GM23338 (cell line): ENCODE results near the gene DRC1. TPM values are rescaled to one million over a fixed set of nuclear protein-coding genes. Genes with fewer than 3 reads are reported as not detected.

Experiments used
- ATAC-seq: fragments of 200-7000 bp; cut with Tn5 transposase; 3 replicates; pipeline ENCODE4 v1.9.1; 2020
- DNase-seq: peaks from one replicate; pipeline ENCODE4 v3.0.0-alpha.2; 2015; ENCODE audit warnings: low spot score
- H2AFZ ChIP-seq: fragments of 200-600 bp; sonication (generic); 2 replicates; pipeline ENCODE4 v1.8.0; 2016; ENCODE audit warnings: antibody characterized with exemption, mild to moderate bottlenecking, moderate library complexity
- H3F3A ChIP-seq: fragments of 200-600 bp; sonication (generic); replicated peaks from 2 replicates; pipeline ENCODE4 v1.8.0; 2017; ENCODE audit warnings: antibody characterized with exemption, mixed run types, low read depth
- H3K27ac ChIP-seq: fragments of 200-600 bp; sonication (generic); 2 replicates; pipeline ENCODE4 v1.6.1; 2016; ENCODE audit warnings: low read depth
- H3K27me3 ChIP-seq: fragments of 200-600 bp; sonication (generic); 2 replicates; pipeline ENCODE4 v1.8.0; 2016; ENCODE audit warnings: mild to moderate bottlenecking, mixed run types, moderate library complexity; ENCODE audit not compliant: insufficient read depth
- H3K36me3 ChIP-seq: fragments of 200-600 bp; sonication (generic); 2 replicates; pipeline ENCODE4 v1.8.0; 2016; ENCODE audit warnings: mild to moderate bottlenecking; ENCODE audit not compliant: insufficient read depth
- H3K4me1 ChIP-seq: fragments of 200-600 bp; sonication (generic); 2 replicates; pipeline ENCODE4 v1.8.0; 2016; ENCODE audit warnings: mild to moderate bottlenecking, moderate library complexity; ENCODE audit not compliant: insufficient read depth
- H3K4me2 ChIP-seq: fragments of 200-600 bp; sonication (generic); 2 replicates; pipeline ENCODE4 v1.7.1; 2017; ENCODE audit warnings: mixed run types
- H3K4me3 ChIP-seq: fragments of 200-600 bp; sonication (generic); 2 replicates; pipeline ENCODE4 v1.6.1; 2016; ENCODE audit warnings: mixed run types
- H3K79me2 ChIP-seq: fragments of 200-600 bp; sonication (generic); replicated peaks from 2 replicates; pipeline ENCODE4 v1.8.0; 2017; ENCODE audit warnings: mild to moderate bottlenecking; ENCODE audit not compliant: insufficient read depth
- H3K9me2 ChIP-seq: fragments of 200-600 bp; sonication (generic); 2 replicates; pipeline ENCODE4 v1.8.0; 2017; ENCODE audit not compliant: insufficient read depth
- H4K20me1 ChIP-seq: fragments of 200-600 bp; sonication (generic); replicated peaks from 2 replicates; pipeline ENCODE4 v1.8.0; 2017; ENCODE audit warnings: mild to moderate bottlenecking; ENCODE audit not compliant: insufficient read depth
- H3K27ac Mint-ChIP-seq: 2 replicates; pipeline ENCODE4 v1.8.0; 2020; ENCODE audit warnings: inconsistent platforms, mild to moderate bottlenecking, moderate library complexity, mixed read lengths
- H3K27me3 Mint-ChIP-seq: 3 replicates; pipeline ENCODE4 v1.8.0; 2022; ENCODE audit warnings: low read depth, mild to moderate bottlenecking, moderate library complexity, mixed read lengths, inconsistent platforms; ENCODE audit not compliant: insufficient read depth, poor library complexity
- H3K36me3 Mint-ChIP-seq: 3 replicates; pipeline ENCODE4 v1.8.0; 2021; ENCODE audit warnings: low read depth, mild to moderate bottlenecking, inconsistent platforms, moderate library complexity, mixed read lengths
- H3K4me1 Mint-ChIP-seq: 3 replicates; pipeline ENCODE4 v1.8.0; 2020; ENCODE audit warnings: mild to moderate bottlenecking, inconsistent platforms, mixed read lengths
- H3K4me3 Mint-ChIP-seq: 3 replicates; pipeline ENCODE4 v1.8.0; 2021; ENCODE audit warnings: moderate library complexity, mild to moderate bottlenecking, inconsistent platforms, mixed read lengths
- H3K9me3 Mint-ChIP-seq: 3 replicates; pipeline ENCODE4 v1.8.0; 2020; ENCODE audit warnings: moderate library complexity, mild to moderate bottlenecking, inconsistent platforms, mixed read lengths
- CREB1 ChIP-seq: fragments of 250-450 bp; sonication (Bioruptor Pico); IDR thresholded peaks from 2 replicates; pipeline ENCODE4 v1.5.0; 2020; ENCODE audit warnings: low read depth, mild to moderate bottlenecking, moderate library complexity
- ETS1 ChIP-seq: IDR thresholded peaks from 2 replicates; pipeline ENCODE4 v1.6.1; 2016; ENCODE audit warnings: antibody characterized with exemption
- EZH2 ChIP-seq: fragments of 200-600 bp; sonication (generic); IDR thresholded peaks from one replicate; pipeline ENCODE4 v1.8.0; 2017; ENCODE audit warnings: antibody characterized with exemption, mild to moderate bottlenecking, low read depth; ENCODE audit not compliant: unreplicated experiment
- EZH2phosphoT487 ChIP-seq: fragments of 200-600 bp; sonication (generic); IDR thresholded peaks from one replicate; pipeline ENCODE4 v1.8.1; 2018; ENCODE audit warnings: antibody characterized with exemption; ENCODE audit not compliant: unreplicated experiment
- JUNB ChIP-seq: IDR thresholded peaks from one replicate; pipeline ENCODE4 v1.6.1; 2016; ENCODE audit warnings: antibody characterized with exemption; ENCODE audit not compliant: unreplicated experiment
- NANOG ChIP-seq: IDR thresholded peaks from 2 replicates; pipeline ENCODE4 v1.6.1; 2016; ENCODE audit warnings: antibody characterized with exemption, borderline replicate concordance
- POLR2AphosphoS5 ChIP-seq: IDR thresholded peaks from 2 replicates; pipeline ENCODE4 v1.6.1; 2016; ENCODE audit warnings: antibody characterized with exemption, low read depth
- STAT1 ChIP-seq: IDR thresholded peaks from one replicate; pipeline ENCODE4 v1.6.1; 2016; ENCODE audit warnings: antibody characterized with exemption; ENCODE audit not compliant: unreplicated experiment
- ZNF114 ChIP-seq: fragments of 250-450 bp; sonication (Bioruptor Pico); IDR thresholded peaks from 2 replicates; pipeline ENCODE4 v1.5.0; 2020; ENCODE audit warnings: mild to moderate bottlenecking, moderate library complexity
- ZNF331 ChIP-seq: fragments of 250-450 bp; sonication (Bioruptor Pico); IDR thresholded peaks from 2 replicates; pipeline ENCODE4 v1.5.0; 2020; ENCODE audit warnings: low read depth, mild to moderate bottlenecking, moderate library complexity
- polyA plus RNA-seq: library from polyadenylated mRNA; unstranded; fragments of >200 nt; fragmentation: Nextera tagmentation; extraction: Ambion mirVana; gene quantifications from 2 replicates; pipeline ENCODE4 v1.2.1, GENCODE V29; 2016
- total RNA-seq: library from RNA; depleted of rRNA; stranded (reverse); fragments of >200 nt; shearing (Covaris generic); gene quantifications from 2 replicates; pipeline ENCODE4 v1.2.3, GENCODE V29; 2014
- TF ChIP-seq, protein P1 (sequence below): IDR thresholded peaks from one replicate; pipeline ENCODE4 v1.6.1; 2018; ENCODE audit warnings: antibody characterized with exemption; ENCODE audit not compliant: unreplicated experiment
- TF ChIP-seq, protein P2 (sequence below): fragments of 250-450 bp; sonication (Bioruptor Pico); IDR thresholded peaks from 2 replicates; pipeline ENCODE4 v1.5.0; 2020; ENCODE audit warnings: mild to moderate bottlenecking, moderate library complexity
- TF ChIP-seq, protein P3 (sequence below), 2 experiments: fragments of 200-600 bp in 1 of 2; sonication (generic) in 1 of 2; conservative IDR thresholded peaks; 2 replicates each; pipeline versions ENCODE4 v1.5.1 to v1.6.1; 2016 to 2017; ENCODE audit warnings: antibody characterized with exemption in 2 of 2, low read depth in 2 of 2, mild to moderate bottlenecking in 2 of 2, moderate library complexity in 1 of 2

DRC1 gene
- total and polyA plus RNA-seq, 2 experiments from 2014 or later: 0.45 TPM; not detected in 1

- TF ChIP-seq, protein P1, sequence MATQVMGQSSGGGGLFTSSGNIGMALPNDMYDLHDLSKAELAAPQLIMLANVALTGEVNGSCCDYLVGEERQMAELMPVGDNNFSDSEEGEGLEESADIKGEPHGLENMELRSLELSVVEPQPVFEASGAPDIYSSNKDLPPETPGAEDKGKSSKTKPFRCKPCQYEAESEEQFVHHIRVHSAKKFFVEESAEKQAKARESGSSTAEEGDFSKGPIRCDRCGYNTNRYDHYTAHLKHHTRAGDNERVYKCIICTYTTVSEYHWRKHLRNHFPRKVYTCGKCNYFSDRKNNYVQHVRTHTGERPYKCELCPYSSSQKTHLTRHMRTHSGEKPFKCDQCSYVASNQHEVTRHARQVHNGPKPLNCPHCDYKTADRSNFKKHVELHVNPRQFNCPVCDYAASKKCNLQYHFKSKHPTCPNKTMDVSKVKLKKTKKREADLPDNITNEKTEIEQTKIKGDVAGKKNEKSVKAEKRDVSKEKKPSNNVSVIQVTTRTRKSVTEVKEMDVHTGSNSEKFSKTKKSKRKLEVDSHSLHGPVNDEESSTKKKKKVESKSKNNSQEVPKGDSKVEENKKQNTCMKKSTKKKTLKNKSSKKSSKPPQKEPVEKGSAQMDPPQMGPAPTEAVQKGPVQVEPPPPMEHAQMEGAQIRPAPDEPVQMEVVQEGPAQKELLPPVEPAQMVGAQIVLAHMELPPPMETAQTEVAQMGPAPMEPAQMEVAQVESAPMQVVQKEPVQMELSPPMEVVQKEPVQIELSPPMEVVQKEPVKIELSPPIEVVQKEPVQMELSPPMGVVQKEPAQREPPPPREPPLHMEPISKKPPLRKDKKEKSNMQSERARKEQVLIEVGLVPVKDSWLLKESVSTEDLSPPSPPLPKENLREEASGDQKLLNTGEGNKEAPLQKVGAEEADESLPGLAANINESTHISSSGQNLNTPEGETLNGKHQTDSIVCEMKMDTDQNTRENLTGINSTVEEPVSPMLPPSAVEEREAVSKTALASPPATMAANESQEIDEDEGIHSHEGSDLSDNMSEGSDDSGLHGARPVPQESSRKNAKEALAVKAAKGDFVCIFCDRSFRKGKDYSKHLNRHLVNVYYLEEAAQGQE: no peak
- no peak for TF ChIP-seq ZNF331
- TF ChIP-seq, protein P2, sequence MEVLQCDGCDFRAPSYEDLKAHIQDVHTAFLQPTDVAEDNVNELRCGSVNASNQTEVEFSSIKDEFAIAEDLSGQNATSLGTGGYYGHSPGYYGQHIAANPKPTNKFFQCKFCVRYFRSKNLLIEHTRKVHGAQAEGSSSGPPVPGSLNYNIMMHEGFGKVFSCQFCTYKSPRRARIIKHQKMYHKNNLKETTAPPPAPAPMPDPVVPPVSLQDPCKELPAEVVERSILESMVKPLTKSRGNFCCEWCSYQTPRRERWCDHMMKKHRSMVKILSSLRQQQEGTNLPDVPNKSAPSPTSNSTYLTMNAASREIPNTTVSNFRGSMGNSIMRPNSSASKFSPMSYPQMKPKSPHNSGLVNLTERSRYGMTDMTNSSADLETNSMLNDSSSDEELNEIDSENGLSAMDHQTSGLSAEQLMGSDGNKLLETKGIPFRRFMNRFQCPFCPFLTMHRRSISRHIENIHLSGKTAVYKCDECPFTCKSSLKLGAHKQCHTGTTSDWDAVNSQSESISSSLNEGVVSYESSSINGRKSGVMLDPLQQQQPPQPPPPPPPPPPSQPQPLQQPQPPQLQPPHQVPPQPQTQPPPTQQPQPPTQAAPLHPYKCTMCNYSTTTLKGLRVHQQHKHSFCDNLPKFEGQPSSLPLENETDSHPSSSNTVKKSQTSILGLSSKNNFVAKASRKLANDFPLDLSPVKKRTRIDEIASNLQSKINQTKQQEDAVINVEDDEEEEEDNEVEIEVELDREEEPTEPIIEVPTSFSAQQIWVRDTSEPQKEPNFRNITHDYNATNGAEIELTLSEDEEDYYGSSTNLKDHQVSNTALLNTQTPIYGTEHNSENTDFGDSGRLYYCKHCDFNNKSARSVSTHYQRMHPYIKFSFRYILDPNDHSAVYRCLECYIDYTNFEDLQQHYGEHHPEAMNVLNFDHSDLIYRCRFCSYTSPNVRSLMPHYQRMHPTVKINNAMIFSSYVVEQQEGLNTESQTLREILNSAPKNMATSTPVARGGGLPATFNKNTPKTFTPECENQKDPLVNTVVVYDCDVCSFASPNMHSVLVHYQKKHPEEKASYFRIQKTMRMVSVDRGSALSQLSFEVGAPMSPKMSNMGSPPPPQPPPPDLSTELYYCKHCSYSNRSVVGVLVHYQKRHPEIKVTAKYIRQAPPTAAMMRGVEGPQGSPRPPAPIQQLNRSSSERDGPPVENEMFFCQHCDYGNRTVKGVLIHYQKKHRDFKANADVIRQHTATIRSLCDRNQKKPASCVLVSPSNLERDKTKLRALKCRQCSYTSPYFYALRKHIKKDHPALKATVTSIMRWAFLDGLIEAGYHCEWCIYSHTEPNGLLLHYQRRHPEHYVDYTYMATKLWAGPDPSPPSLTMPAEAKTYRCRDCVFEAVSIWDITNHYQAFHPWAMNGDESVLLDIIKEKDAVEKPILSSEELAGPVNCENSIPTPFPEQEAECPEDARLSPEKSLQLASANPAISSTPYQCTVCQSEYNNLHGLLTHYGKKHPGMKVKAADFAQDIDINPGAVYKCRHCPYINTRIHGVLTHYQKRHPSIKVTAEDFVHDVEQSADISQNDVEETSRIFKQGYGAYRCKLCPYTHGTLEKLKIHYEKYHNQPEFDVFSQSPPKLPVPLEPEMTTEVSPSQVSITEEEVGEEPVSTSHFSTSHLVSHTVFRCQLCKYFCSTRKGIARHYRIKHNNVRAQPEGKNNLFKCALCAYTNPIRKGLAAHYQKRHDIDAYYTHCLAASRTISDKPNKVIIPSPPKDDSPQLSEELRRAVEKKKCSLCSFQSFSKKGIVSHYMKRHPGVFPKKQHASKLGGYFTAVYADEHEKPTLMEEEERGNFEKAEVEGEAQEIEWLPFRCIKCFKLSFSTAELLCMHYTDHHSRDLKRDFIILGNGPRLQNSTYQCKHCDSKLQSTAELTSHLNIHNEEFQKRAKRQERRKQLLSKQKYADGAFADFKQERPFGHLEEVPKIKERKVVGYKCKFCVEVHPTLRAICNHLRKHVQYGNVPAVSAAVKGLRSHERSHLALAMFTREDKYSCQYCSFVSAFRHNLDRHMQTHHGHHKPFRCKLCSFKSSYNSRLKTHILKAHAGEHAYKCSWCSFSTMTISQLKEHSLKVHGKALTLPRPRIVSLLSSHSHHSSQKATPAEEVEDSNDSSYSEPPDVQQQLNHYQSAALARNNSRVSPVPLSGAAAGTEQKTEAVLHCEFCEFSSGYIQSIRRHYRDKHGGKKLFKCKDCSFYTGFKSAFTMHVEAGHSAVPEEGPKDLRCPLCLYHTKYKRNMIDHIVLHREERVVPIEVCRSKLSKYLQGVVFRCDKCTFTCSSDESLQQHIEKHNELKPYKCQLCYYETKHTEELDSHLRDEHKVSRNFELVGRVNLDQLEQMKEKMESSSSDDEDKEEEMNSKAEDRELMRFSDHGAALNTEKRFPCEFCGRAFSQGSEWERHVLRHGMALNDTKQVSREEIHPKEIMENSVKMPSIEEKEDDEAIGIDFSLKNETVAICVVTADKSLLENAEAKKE (CRISPR knock-in tag): no peak
- no peak for TF ChIP-seq ETS1
- TF ChIP-seq EZH2: no peak
- no peak for TF ChIP-seq JUNB
- TF ChIP-seq STAT1: no peak
- TF ChIP-seq NANOG: no peak
- no peak for TF ChIP-seq CREB1 (CRISPR knock-in tag)
- no peak for TF ChIP-seq ZNF114 (CRISPR knock-in tag)
- TF ChIP-seq, protein P3, sequence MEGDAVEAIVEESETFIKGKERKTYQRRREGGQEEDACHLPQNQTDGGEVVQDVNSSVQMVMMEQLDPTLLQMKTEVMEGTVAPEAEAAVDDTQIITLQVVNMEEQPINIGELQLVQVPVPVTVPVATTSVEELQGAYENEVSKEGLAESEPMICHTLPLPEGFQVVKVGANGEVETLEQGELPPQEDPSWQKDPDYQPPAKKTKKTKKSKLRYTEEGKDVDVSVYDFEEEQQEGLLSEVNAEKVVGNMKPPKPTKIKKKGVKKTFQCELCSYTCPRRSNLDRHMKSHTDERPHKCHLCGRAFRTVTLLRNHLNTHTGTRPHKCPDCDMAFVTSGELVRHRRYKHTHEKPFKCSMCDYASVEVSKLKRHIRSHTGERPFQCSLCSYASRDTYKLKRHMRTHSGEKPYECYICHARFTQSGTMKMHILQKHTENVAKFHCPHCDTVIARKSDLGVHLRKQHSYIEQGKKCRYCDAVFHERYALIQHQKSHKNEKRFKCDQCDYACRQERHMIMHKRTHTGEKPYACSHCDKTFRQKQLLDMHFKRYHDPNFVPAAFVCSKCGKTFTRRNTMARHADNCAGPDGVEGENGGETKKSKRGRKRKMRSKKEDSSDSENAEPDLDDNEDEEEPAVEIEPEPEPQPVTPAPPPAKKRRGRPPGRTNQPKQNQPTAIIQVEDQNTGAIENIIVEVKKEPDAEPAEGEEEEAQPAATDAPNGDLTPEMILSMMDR (conservative IDR thresholded peaks at IDR 0.05; ENCODE audit: low read depth in 2 of 2): no peak
- no peak for TF ChIP-seq EZH2phosphoT487
- no peak for TF ChIP-seq POLR2AphosphoS5
- ATAC-seq (no peak; the same call in 1 of the 3 replicates), DNase-seq (no peak)
- Histone ChIP-seq H3K27ac (no peak overlapping the region), H3K4me2 (no peak overlapping the region), H3K4me1 (no peaks in the 10 kb centered on the region), H3K36me3 (no peaks in the 10 kb centered on the region), H3K27me3 (no peaks in the 10 kb centered on the region), H3K4me3 (no peak overlapping the region), H3F3A (no peaks in the 10 kb centered on the region), H4K20me1 (no peaks in the 10 kb centered on the region), H3K9me2 (no peaks in the 10 kb centered on the region), H3K79me2 (no peaks in the 10 kb centered on the region), H2AFZ (no peak overlapping the region)
- Mint-ChIP-seq H3K27ac (no peak overlapping the region), H3K9me3 (no peaks in the 10 kb centered on the region), H3K36me3 (no peaks in the 10 kb centered on the region), H3K27me3 (peaks cover 13% of the 10 kb centered on the region), H3K4me3 (no peak overlapping the region), H3K4me1 (peaks cover 3% of the 10 kb centered on the region; the same call in 1 of the 3 replicates)
Measured at GRCh38 chr2:26455037-26455669, 53.4 kb downstream of the DRC1 start.
